Upper lobe of left lung (tissue), 4 donors: ENCODE measurements around the gene PAX5.

Experiments
- EP300 ChIP-seq, 4 donors: sonication (generic); formaldehyde crosslinking; IDR thresholded peaks; one replicate each; pipeline ENCODE4 v1.5.1; 2017; ENCODE audit warnings: antibody characterized with exemption in 4 of 4, control low read depth in 2 of 4
- POLR2A ChIP-seq, 4 donors: fragments of 450-650 bp; IDR thresholded peaks; one replicate each; pipeline ENCODE4 v1.5.1; 2016 to 2017; ENCODE audit warnings: antibody characterized with exemption in 4 of 4, mild to moderate bottlenecking in 2 of 4
- POLR2AphosphoS5 ChIP-seq, 2 donors: sonication (generic); formaldehyde crosslinking; IDR thresholded peaks; one replicate each; pipeline ENCODE4 v1.5.1; 2017; ENCODE audit warnings: antibody characterized with exemption in 2 of 2
- TF ChIP-seq, protein P1 (sequence below), 6 experiments: fragments of 450-650 bp in 4 of 6; fragments of 200-600 bp in 2 of 6; sonication (generic) in 2 of 6; IDR thresholded peaks; one replicate each; pipeline ENCODE4 v1.5.1; 2016 to 2019; ENCODE audit warnings: antibody characterized with exemption in 6 of 6

DNA sequence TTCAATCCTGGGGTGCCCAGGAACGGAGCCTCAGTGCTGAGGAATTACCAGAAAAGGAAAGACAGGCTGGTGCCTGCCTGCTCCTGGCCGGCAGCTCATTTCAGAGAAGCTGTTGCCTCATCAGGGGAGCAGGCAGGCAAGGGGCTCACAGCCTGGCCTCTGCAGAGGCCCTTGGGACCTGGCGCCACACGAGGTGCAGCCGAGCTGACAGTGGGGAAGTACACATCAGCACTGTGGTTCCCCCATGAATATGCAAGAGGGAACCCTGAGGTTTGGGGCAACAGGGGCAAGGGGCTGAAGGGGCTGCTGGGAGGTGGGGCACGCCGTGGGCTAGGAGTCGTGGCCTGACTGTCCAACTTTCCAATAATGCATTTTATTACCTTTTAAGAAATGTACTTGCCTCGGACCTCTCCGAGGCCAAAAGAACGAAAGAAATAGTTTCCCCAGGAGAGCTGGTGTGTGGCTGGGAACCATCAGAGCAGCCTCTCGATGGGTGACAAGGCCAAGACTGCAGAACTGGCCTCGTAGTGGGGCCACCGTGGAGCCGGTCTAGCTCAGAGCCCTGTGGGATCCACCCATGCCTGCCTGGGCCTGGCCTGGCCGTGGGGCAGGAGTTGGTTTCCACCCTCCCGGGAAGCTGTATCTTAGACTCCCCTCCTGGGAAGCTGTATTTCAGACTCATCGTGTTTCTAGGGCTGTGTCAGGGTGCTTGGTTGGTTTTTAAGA lies 198.6 kb downstream of the PAX5 start:
- TF ChIP-seq POLR2AphosphoS5 (IDR thresholded peaks at IDR 0.05) = no peak
- no peak for TF ChIP-seq POLR2A (IDR thresholded peaks at IDR 0.05)
- TF ChIP-seq, protein P1, sequence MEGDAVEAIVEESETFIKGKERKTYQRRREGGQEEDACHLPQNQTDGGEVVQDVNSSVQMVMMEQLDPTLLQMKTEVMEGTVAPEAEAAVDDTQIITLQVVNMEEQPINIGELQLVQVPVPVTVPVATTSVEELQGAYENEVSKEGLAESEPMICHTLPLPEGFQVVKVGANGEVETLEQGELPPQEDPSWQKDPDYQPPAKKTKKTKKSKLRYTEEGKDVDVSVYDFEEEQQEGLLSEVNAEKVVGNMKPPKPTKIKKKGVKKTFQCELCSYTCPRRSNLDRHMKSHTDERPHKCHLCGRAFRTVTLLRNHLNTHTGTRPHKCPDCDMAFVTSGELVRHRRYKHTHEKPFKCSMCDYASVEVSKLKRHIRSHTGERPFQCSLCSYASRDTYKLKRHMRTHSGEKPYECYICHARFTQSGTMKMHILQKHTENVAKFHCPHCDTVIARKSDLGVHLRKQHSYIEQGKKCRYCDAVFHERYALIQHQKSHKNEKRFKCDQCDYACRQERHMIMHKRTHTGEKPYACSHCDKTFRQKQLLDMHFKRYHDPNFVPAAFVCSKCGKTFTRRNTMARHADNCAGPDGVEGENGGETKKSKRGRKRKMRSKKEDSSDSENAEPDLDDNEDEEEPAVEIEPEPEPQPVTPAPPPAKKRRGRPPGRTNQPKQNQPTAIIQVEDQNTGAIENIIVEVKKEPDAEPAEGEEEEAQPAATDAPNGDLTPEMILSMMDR (IDR thresholded peaks at IDR 0.05) = no peak
- TF ChIP-seq EP300 (IDR thresholded peaks at IDR 0.05) = no peak
